GM18858 (cell line): Measurements from ENCODE around the gene ATRIP.

Experiments used
- ATAC-seq: cut with Tn5 transposase; IDR thresholded peaks from one replicate; pipeline ENCODE4 v1.9.1; 2021; ENCODE audit not compliant: unreplicated experiment

The ATRIP gene

DNA sequence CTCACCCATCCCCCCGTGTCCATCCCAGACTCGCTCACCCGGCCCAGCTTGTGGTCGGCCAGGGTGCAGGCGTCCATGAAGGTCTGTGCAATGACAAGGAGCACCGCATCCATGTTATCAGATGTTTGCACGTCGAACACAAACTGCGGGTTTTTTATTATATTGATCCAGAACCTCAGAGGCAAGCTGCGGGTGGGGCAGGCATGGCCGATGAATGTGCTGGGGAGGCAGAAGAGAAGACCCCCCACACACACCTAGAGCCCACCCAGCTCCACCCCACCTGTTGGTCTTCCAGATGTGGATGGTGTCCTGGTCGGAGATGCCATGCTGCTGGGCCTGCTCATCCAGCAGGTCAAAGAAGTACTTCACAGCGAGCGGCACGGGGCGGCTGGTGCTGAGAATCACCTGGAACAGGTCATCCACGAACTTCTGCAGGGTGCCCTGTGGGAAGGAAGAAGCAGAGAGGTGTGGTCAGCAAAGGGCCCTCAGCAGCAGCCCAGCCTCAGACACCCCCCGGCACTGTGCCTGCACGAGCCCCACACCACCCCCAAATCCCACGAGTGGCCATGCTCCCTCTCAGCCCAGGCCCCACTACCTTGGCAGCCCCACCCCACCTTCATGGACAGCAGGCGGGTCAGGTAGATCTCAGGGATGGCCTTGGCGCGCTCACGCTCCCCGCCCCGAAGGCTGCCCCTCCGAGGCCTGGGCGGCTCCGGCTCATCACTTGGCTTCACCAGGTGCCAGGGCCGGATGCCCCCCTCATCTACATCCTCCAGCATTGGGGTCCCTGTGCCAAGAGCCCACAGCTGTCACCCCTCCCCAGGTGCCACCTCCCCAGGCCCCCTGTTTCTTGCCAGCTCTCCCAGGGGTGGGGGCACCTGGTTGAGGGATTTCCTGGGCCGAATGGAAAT, 37.0 kb upstream of the ATRIP start:
- no peak for ATAC-seq

DNA sequence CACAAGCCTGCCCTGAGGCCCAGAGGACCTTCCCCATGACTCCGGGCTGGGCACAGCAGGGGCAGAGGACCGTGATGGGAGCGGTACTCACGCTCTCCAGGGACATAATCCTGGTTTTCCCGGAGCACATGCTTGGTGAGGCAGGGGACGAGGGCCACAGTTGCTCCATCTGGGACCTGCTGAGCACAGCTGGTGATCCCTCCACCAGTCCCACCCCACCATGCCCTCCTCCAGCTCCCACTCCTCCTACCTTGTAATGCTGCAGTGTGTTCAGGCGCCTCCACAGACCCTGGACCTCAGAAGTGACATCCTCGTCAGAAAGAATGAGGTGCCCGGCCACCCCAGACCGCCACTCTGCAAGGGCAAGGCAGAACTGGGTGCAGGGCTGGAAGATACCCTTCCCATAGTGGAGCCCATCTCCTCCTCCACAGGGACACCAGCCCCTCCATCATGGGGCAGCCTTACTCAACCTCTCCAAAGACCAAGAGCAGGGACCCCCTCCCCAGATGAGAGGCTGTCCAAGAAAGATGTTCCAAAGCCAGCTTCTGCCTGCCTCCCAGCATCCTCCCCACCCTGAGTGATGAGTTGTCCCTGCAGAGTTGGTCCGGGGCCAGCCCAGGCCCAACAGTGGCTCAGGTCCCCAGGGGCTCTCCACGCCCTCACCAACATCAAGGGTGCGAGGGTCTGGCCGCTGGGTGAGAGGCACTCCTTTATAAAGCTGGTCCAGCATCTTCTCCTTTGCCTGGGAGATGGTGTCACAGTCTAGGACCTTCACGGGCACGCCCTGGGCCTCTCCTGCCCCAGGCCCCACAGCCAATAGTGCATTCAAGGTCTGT, 36.1 kb upstream of the ATRIP start:
- no peak for ATAC-seq

DNA sequence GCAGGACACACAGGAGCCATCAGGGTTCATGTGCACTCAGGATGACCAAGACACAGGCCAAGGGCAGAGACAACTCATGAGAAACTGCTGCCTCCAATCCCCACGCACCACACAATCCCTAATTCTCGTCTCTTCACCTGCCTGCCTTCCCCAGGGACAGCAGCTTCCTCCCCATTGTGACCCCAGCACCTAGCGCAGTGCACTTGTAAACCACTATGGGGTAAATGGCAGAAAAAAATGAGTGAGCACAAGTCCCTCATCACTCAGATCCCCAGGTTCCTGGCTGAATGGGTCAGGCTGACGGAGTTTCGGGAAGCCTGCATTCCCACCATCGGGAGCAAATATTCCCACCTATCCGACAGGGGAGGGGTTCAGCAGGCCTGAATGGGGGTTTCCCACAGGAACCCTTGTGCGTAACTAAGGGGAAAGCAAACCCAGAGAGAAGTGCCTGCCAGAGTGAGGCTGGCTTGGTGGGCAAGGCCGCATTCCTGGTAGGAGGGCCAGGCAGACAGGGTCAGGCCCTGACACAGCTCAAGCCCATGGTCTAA, 35.4 kb upstream of the ATRIP start:
- no peak for ATAC-seq

DNA sequence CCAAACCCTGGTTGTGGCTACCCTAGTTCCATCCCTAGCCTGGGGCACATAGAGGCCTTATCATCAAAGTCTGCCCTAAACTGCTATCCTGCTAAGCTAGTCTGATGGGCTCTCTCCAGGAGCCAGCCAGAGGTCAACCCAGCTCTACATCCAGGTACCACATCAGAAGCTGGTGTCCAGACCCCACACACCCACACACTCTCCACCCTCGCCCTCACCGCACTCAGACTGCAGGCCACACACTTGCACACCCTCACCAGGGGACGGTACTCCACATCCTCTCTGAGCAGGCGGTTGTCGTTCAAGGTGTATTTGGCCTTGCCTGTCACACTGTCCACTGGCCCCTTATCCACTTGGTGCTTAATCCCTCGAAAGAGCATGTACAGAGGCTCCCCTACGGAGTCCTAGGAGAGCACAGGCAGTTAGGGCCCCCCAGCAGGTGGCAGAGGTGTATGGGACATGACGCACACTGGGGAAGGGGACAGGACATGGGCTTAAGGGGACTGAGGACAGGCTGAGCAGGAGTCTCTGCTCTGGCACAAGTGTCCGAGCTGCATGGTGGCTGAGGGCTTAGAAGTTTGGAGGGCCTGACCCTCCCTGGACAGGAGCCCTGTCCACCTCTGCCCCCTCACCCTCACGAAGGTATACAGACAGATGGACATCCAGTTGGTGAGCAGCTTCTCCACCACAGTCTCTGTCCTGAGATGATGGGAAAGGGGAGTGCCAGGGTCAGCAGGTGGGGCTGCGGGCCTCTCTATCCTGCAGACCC, 34.7 kb upstream of the ATRIP start:
- ATAC-seq = no peak

DNA sequence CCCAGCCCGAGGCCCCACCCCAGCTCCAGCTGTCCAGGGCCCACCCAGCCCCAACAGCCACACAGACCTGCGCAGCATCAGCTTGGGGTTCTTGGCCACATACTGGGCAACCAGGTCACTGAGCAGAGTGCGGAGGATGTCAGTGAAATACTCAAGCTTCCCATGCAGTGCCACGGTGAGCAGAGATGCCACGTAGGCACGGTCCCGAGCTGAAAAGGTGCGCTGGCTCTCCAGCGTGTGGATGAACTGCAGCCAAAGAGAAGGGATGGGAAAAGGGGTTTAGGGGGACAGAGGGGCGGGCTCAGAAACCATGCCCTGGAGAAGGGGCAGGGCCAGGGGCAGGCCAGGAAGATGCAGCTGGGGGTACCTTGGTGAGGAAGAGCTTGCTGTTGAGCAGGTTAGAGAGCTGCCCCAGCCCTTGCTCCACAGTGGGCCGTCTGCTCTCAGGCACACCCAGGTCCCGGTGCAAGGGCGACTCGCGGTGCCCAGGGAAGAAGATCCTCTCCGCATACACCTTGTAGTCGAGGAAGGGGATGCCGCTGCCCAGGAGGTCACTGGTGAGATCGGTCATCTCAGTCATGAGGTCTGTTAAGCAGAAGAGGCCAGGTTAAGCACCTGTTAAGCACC, 34.0 kb upstream of the ATRIP start:
- no peak for ATAC-seq

DNA sequence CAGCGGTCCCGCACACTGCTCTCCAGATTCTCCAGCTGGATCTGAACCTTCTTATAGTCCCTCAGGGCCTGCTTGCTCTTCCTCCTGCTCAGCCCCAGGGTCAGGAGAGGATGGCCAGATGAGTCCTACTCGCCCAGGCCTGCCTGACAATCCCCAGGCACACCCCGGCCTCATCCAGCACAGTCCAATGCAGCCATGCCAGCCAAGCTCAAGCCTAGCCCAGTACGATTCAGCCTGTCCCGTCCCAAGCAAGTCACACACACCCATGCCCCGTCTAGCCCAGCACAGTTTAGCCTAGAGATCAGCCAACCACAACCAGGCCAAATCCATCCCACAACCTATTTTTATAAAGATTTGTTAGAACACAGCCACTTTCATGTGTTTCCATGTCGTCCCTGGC, 33.5 kb upstream of the ATRIP start:
- no peak for ATAC-seq

DNA sequence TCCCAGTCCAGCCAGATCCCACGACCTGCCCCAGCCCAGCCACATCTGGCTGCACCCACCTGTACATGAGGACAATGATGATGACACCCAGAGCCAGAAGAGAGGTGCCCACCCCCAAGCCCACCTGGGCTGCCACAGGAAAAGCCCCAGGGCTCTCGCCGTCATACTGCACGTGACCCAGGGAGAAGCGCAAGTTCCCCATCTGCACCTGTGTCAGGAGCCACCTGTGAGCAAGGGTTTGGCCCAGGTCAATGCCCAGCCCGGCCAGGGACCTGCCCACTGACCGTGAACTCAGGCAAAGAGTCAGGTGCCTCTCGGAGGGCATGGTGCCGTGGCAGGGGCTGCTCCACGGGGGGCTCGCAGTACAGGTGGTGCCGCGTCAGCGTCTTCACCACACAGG, 32.9 kb upstream of the ATRIP start:
- ATAC-seq = no peak

DNA sequence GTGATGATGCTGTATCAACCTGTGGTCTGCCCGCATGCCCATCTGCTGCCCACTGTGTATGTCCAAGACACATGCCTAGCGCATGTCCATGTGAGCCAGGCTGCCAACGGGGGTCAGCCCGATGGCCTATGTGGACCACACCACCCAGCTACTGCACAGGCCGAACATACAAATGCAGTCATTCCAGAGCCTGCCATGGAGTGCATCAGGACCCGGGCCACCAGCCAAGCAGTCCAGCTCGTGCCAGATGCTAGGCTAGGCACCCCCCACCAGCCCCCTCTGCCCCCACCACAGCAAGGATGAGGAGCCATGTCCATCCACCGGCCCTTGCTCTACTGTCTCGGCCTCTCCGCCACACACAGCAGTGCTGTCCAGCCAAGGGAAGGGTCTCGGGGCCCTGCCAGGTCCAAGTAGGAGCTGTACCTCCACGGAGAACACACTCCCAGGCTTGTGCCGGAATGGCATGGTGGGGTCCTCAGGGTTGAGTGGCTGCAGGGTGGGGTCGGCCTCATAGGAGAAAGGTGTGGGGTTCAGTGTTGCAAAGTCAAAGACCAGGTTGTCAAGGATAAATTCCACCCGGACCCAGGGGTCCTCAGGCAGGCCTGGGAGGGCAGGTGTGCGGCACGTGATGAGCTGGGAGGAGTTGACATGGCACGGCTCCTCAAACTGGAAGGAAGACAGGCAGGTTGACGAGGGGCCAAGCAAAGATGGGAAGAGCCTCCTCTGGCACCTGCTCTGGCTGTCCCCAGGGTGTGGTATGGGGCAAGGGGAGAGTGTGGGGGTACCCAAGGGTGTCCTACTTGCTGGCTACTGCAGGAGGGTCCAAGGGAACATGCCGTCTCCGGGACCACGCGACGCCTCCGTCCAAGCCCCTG, 31.9 kb upstream of the ATRIP start:
- ATAC-seq = no peak

DNA sequence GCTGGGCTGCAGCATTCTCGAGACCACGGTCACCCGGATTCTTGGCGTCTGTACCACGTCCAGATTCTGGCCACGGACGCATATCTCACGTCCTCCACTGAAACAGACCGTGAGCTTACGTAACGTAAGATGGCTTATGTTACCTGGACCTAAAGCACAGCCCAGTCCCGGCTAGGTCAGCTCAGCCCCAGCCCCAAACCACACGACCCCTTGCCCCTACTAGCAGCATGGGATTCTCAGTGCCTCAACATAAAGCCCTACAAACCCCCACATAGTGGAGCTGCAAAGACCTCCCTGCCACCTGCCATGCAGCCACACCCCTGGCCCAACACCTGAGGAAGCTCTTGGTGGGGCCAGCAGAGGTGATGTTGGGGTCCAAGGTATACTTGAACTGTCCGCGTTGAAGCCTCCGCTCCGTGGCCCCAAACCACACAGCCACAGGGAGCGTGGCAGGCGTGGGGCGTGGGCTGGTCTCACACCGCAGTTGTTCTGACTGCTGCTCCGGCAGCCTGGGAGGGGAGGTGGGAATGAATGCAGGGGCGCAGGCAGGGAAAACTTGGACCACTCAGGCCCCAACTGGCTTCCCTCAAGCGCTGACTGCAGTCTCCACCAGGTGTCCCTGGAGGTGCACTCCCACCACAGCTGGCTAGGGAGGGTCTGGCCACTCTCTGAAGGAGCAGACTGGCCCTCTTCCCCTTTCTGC, 31.1 kb upstream of the ATRIP start:
- no peak for ATAC-seq

DNA sequence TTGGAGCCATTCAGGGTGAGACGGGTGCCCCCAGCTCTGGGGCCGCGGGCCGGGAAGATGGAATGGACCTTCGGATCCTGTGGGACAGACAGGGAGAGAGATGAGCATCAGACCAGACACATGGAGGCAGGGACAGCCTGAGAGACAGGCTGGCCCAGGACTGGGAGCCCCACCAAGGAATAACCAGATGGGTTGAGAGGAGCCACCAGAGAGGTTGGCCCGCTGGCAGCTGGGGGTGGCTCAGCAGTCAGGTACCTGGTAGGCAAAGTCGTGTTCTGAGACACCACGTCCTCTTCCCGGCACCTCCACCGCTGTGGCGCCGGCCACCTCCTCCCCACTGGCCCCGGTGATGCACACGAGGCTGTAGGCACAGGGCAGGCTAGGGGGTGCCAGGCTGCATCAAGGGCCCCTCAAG, 30.4 kb upstream of the ATRIP start:
- no peak for ATAC-seq

DNA sequence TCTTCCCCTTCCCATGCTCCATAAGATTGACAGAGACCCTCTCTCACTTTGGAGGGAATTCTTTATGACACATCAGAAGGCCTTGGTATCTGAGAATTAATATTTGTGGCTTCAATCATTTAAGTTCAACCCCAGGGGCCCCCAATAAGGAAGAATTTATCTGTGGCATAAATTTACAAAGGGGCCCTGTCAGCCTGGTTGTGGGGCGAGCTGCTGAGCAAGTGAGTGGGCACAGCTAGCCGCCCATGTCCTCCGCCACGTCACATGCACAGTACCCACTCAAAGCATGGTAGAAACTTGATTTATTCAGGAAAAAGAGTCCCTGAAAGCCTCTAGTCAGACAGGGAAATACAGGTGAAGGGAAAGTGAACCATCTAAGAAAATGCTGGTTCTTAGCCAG, 30.0 kb upstream of the ATRIP start:
- ATAC-seq = no peak

DNA sequence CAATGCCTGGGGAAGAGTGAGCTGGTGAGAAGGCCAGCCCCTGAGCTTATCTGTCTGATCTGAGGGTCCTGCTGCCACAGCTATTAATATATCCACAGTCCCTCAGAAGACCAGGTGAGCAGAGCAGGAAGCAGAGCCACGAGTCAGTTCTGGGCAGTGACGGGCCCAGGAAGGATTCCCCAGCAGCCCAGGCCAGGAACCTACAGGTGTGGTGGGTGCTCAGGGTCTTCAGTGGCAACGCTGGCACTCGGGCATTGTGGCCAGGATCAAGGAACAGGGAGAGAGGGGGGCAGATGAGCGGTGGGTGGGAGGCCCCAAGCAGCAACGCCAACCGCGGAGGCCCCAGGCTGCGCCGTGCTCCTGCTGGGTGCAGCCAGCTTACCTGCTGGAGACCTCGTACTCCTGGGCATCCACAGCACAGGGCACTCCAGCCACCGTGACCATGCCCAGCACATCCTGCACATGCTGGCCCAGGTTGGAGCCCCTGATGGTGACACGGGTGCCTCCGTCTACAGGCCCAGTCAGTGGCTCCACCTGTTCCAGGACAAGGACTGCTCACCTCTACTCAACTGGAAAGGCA, 28.9 kb upstream of the ATRIP start:
- no peak for ATAC-seq

DNA sequence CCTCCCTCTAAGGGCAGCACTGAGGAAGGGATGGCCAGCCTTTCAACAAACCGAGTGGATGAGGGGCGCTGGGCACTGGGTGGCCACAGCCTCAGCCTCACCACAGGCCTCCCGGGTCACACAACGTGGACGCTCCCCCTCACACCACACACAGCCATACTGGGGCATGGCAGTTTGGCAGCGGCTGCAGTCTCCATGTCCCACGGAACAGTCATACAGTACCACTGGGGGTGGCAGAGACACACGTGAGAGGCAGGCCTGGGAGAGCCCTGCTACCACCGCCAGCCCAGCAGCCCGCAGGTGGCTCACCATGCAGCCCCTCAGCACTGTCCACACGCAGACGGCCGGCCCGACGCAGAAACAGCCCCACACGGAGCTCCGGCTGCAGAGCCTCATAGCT, 28.4 kb upstream of the ATRIP start:
- ATAC-seq = no peak

DNA sequence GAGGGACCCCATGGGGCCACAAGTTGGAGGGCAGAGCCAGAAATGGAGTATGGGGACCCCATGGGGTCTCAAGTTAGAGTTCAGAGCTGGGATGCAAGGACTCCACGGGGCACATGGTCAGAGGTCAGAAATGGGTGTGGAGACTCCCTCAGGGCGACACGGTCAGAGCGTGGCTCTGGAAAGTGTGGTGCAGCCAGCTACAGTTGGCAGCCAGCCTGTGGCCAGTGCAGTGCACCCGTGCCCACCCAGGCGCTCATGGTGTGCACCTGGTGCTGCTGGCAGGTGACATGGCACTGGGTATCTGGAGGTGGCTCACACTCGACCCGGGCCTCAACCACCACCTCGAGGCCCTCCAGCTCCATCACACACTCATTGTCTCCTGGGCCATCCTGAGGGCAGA, 27.9 kb upstream of the ATRIP start:
- ATAC-seq = no peak

DNA sequence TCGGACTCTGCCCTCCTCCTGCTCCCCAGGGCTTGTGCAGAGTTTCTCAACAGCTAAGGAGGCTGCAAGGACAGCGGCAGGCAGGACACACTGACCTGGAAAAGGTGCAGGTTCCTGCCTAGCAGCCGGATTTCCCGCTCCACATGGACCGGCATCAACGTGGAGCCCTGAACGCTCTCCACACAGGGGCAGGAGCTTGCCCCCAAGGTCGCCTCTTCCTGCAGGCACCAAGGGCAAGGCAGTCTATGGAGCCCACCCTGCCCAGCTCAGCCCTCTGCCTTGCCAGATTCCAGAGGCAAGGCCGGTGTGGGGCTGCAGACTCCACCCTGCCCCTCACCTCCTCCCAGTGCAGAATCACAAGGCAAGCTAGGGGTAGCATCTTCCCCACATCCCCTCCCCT, 27.4 kb upstream of the ATRIP start:
- no peak for ATAC-seq

DNA sequence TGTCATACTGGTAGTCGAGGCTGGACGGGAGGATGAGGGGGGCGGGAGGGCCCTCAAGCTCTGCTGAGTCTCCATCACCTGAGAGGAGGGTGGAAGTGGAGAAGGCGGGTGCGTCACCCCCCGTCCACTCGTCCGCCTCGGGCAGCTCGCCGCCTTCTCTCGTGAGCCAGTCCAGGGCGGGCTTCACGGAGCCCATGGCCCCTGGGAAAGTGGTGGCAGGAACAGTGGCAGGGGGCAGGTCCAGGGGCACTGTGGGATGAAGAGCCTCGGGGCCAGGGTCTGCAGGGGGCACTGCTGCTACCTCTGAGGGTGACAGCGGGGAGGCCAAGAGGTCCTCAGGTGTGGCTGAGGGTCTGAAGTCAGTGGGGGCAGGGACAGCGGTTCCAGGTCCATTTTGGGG, 26.9 kb upstream of the ATRIP start:
- ATAC-seq = no peak

DNA sequence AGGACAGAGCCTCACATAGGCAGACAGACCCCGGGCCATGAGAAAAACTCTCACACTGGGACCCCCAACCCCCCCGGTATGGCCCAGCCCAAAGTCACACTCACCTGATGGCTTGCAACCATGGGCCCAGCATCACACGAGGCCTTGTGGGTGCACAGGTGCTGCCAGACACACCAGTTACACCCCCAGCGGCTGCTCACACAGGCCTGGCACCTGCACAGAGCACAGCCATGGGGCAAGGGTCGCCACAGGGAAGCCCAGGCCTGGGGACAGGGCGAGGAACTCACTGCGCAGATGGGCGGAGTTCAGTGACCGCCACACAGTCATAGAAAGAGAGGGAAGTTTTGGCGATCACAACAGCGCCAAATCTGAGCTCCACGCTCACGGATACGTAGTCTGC, 26.0 kb upstream of the ATRIP start:
- no peak for ATAC-seq

DNA sequence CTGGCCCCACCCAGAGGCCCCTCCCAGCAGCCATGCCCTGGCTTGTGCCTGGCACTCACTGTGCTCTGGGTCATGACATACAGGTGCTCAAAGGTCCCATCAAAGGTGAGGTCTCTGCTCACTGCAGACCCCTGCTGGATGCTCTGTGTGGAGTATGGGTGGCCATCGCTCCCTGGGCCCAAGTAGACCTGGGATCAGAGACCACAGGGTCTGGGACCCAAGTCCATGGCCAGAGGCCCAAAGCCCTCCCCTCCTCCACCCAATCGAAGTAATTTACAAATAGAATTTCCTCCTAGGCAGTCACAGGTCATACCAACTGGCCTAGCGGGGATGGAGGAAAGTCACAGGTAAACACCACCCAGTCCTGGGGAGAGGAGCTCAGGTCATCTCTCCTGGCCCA, 24.3 kb upstream of the ATRIP start:
- ATAC-seq = no peak

DNA sequence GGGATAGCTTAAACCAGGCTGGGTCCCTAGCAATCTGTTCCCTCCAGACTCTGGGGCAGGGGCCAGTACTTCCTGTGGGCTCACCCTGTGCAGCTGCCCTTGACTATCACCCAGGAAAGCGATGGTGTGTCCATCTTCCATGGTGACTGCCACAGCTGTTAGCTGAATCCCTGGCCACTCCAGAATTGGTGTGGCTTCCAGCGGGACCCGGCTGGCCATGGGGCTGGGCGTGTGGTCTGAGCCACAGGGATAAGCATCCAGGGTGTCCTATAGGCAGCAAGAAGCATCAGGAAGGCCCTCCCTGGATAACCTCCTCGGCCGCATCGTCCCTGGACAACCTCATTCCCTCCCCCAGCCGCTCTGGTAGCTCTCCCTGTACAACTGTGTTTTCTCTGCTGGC, 23.9 kb upstream of the ATRIP start:
- no peak for ATAC-seq
